ENCODE results near the gene SPP1.

DNA sequence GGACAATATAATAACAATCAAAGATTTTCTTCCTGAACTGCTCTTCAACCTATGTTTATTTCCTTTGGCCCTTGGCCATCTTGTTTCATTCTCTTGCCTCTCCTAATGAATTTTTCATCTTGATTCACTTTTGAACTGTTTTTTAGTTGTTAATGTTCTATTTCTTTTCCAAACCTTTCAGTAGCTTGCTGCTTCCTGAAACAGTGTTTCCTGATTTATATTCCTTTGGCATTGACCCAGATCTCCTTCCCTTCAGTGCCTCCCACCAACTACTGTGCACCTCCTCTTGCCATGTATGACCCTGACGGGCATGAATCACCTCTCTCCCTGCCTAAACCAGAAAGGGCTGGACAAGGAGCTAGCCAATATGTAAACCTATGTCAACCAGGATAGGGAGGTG is 25.6 kb upstream of the SPP1 start:
- no peak for TF ChIP-seq CTCF (optimal IDR thresholded peaks at IDR 0.05 in 1 of 3, IDR thresholded peaks at IDR 0.05 in 1 of 3, conservative IDR thresholded peaks at IDR 0.05 in 1 of 3; ENCODE audit: extremely low read depth in 1 of 3, insufficient read depth in 2 of 3, low read length in 3 of 3)
- no peak for TF ChIP-seq EZH2 (IDR thresholded peaks at IDR 0.05; ENCODE audit: low read length)
